MM.1S (cell line): ENCODE results near the gene MAP7D1.

ENCODE experiments used
- EZH2 ChIP-seq: fragments of 300-600 bp; sonication (generic); optimal IDR thresholded peaks from 2 replicates; pipeline ENCODE3; 2017; ENCODE audit warnings: low read depth, mild to moderate bottlenecking, antibody characterized with exemption, low read length, mixed read lengths
- EZH2phosphoT487 ChIP-seq: fragments of 300-600 bp; sonication (generic); IDR thresholded peaks from 2 replicates; pipeline ENCODE4 v1.6.1; 2018; ENCODE audit warnings: antibody characterized with exemption, low read length
- TF ChIP-seq, protein P1 (sequence below): fragments of 300-600 bp; sonication (generic); IDR thresholded peaks from 2 replicates; pipeline ENCODE4 v1.5.1; 2016; ENCODE audit warnings: antibody characterized with exemption, low read length, mixed read lengths

DNA sequence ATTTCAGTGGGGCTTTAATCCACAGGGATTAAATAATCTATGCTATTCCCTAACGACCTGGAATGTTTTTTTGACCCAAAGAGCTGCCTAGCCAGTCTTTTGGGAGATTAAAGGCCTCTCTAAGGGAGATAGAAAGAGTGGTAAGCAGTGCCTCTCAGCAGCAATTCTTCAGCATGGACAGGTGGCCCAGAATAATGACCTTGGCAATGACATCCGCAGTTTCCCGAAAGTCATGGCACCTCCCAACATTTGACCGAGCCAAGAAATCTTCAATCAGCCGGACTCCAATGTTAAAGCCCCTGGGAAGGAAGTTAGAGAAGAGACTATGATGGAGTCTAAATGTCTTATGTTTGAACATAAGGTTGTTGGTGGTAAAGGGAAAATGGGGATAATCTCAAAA lies 16.4 kb upstream of the MAP7D1 start:
- TF ChIP-seq, protein P1, sequence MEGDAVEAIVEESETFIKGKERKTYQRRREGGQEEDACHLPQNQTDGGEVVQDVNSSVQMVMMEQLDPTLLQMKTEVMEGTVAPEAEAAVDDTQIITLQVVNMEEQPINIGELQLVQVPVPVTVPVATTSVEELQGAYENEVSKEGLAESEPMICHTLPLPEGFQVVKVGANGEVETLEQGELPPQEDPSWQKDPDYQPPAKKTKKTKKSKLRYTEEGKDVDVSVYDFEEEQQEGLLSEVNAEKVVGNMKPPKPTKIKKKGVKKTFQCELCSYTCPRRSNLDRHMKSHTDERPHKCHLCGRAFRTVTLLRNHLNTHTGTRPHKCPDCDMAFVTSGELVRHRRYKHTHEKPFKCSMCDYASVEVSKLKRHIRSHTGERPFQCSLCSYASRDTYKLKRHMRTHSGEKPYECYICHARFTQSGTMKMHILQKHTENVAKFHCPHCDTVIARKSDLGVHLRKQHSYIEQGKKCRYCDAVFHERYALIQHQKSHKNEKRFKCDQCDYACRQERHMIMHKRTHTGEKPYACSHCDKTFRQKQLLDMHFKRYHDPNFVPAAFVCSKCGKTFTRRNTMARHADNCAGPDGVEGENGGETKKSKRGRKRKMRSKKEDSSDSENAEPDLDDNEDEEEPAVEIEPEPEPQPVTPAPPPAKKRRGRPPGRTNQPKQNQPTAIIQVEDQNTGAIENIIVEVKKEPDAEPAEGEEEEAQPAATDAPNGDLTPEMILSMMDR = no peak
- TF ChIP-seq EZH2 = no peak
- TF ChIP-seq EZH2phosphoT487 = no peak
